Measurements from ENCODE around the gene CCDC18. TPM values are rescaled to one million over a fixed set of nuclear protein-coding genes. Genes with fewer than 3 reads are reported as not detected.

The CCDC18 gene
- total RNA-seq (10 to 100 TPM in 1 of 2 donors, 1 to 10 TPM in 1; 4.2 to 10.8 TPM), polyA plus RNA-seq (1 to 10 TPM; 2.0 to 5.6 TPM)
- long read RNA-seq, donor 1, partial matches to known transcripts: 12 of 12 reads
- long read RNA-seq, donor 1, other reads (novel, unspliced or antisense): 0 of 12 reads
- long read RNA-seq, donor 2: 0 reads
- long read RNA-seq, donor 3, partial matches to known transcripts: 23 of 23 reads
- long read RNA-seq, donor 3, other reads (novel, unspliced or antisense): 0 of 23 reads
- long read RNA-seq, donor 4: 0 reads
- long read RNA-seq, donor 5, partial matches to known transcripts: 6 of 7 reads
- long read RNA-seq, donor 5, other reads (novel, unspliced or antisense): 0 of 7 reads

GRCh38 chr1:93180723-93181613 is at the start of gene CCDC18:
TSS of gene CCDC18 (plus strand) at chr1:93180724. CDS start at chr1:93183362, 2,638 bp downstream.
- H3K27me3 ChIP-seq (ENCODE audit: control insufficient read depth in 3 of 3, insufficient read depth in 3 of 3, low read length in 2 of 3): no peaks in the 10 kb centered on the region
- no peaks in the 10 kb centered on the region for H3K9me3 ChIP-seq (ENCODE audit: control insufficient read depth in 4 of 4, insufficient read depth in 3 of 4, low read length in 3 of 4)
- no peak for TF ChIP-seq CTCF (IDR thresholded peaks at IDR 0.05; ENCODE audit: control extremely low read depth, extremely low read depth)
- DNase-seq (peak in 1 of 3 donors; percentile 41), ATAC-seq (ENCODE audit: insufficient read depth, low FRiP score) (no peak)
- H3K4me3 ChIP-seq: peak within 1 kb of the TSS; percentile 76
- H3K27ac ChIP-seq (ENCODE audit: low read depth in 1 of 2, low read length in 1 of 2): peak within 1 kb of the TSS; percentile 95 to 98
- H3K36me3 ChIP-seq (ENCODE audit: control insufficient read depth in 4 of 4, insufficient read depth in 4 of 4, low read length in 4 of 4): peaks cover 0 to 10% (median 4%) of the 10 kb centered on the region in 4 donors
- peak within 1 kb of the TSS; percentile 89 to 99 for H3K9ac ChIP-seq (ENCODE audit: insufficient read depth in 1 of 2, low read length in 2 of 2)
- WGBS, 2 donors: 0 to 1% methylated on average over 43 of the region's 43 CpGs
- H3K4me1 ChIP-seq (ENCODE audit: control insufficient read depth in 5 of 5, insufficient read depth in 5 of 5, low read length in 5 of 5): peaks cover 0 to 12% (median 9%) of the 10 kb centered on the region in 5 donors

GRCh38 chr1:93132638-93133037 is 47.9 kb upstream of the CCDC18 start:
- Histone ChIP-seq H3K27ac (ENCODE audit: low read depth in 1 of 2, low read length in 1 of 2) (no peak overlapping the region), H3K4me3 (no peak overlapping the region), H3K9me3 (ENCODE audit: control insufficient read depth in 4 of 4, insufficient read depth in 3 of 4, low read length in 3 of 4) (no peaks in the 10 kb centered on the region), H3K36me3 (ENCODE audit: control insufficient read depth in 4 of 4, insufficient read depth in 4 of 4, low read length in 4 of 4) (peaks cover 6 to 33% (median 18%) of the 10 kb centered on the region in 4 donors), H3K4me1 (ENCODE audit: control insufficient read depth in 5 of 5, insufficient read depth in 5 of 5, low read length in 5 of 5) (peaks cover 0 to 5% (median 0%) of the 10 kb centered on the region in 5 donors), H3K9ac (ENCODE audit: insufficient read depth in 1 of 2, low read length in 2 of 2) (no peak overlapping the region), H3K27me3 (ENCODE audit: control insufficient read depth in 3 of 3, insufficient read depth in 3 of 3, low read length in 2 of 3) (no peaks in the 10 kb centered on the region)
- DNase-seq (no peak), ATAC-seq (ENCODE audit: insufficient read depth, low FRiP score) (no peak)
- TF ChIP-seq CTCF (IDR thresholded peaks at IDR 0.05; ENCODE audit: control extremely low read depth, extremely low read depth): no peak

GRCh38 chr1:93136445-93136844 is 44.1 kb upstream of the CCDC18 start:
- no peak for TF ChIP-seq CTCF (IDR thresholded peaks at IDR 0.05; ENCODE audit: control extremely low read depth, extremely low read depth)
- ATAC-seq (ENCODE audit: insufficient read depth, low FRiP score) (no peak), DNase-seq (no peak)
- Histone ChIP-seq H3K9me3 (ENCODE audit: control insufficient read depth in 4 of 4, insufficient read depth in 3 of 4, low read length in 3 of 4) (no peaks in the 10 kb centered on the region), H3K27me3 (ENCODE audit: control insufficient read depth in 3 of 3, insufficient read depth in 3 of 3, low read length in 2 of 3) (no peaks in the 10 kb centered on the region), H3K9ac (ENCODE audit: insufficient read depth in 1 of 2, low read length in 2 of 2) (no peak overlapping the region), H3K4me1 (ENCODE audit: control insufficient read depth in 5 of 5, insufficient read depth in 5 of 5, low read length in 5 of 5) (no peaks in the 10 kb centered on the region), H3K4me3 (no peak overlapping the region), H3K36me3 (ENCODE audit: control insufficient read depth in 4 of 4, insufficient read depth in 4 of 4, low read length in 4 of 4) (peaks cover 6 to 29% (median 14%) of the 10 kb centered on the region in 4 donors), H3K27ac (ENCODE audit: low read depth in 1 of 2, low read length in 1 of 2) (no peak overlapping the region)
- WGBS, 2 donors: 94% methylated on average over 5 of the region's 5 CpGs

Measured in lung (tissue), 16 donors.